Activated T-cell treated with anti-CD3 and anti-CD28 coated beads for 1 hour (primary cell): ENCODE measurements around the gene PNLIP.

Experiments used
- DNase-seq: peaks from one replicate; pipeline ENCODE4 v3.0.0-alpha.2; 2020; ENCODE audit warnings: low read depth

Gene PNLIP

DNA sequence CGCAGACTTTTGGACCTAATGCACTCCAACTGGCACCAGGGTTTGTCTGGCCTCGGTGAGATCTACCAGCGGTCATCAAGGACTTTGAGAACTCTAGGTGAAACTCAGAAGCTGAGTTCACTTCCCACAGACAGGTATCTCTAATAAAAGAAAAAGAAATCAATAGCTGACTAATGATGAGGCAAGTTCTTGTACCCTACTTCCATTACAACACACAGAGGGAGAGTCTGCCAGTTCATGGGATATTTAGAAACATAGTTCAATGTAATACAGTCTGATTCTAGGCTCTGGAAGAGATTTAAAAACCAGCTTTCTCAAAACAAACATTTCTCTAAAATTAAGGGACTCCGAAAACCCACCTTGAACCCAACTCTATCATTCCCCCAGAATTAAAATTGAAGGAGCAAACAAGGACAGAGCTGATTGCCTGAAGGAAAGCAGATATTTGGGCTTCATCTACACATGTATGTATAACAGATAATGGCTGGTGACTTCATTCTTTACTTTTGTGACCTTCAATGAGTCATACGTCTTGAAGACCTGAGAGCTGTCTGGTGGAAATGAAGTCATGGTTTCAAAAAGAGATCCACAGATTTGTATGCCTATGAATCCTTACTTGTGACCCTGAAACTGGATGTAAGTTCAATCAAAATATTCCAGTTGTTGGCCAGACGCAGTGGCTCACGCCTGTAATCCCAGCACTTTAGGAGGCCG, 42.3 kb downstream of the PNLIP start:
- no peak for DNase-seq

DNA sequence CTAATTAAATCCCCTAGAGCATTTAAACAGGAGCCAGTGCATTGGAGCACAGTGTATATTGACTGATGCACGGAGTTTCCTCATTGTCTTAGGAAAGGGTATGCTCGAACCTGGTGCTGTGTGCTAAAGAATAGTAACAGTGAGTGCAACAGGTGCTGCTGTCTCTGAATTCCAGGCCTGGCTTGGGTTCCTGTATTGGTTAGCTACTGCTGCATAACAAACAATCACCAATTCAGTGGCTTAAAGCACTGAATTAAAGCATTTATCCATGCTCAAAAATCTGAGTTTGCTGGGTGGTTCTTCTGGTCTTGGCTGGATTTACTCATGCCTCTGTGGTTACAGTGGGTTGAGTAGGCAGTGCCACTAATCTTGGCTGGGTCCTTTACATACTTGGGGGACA, 43.3 kb downstream of the PNLIP start:
- no peak for DNase-seq

- DNase-seq, result no peak
Observed at GRCh38 chr10:116589926-116590325, 44.2 kb downstream of the PNLIP start.

DNA sequence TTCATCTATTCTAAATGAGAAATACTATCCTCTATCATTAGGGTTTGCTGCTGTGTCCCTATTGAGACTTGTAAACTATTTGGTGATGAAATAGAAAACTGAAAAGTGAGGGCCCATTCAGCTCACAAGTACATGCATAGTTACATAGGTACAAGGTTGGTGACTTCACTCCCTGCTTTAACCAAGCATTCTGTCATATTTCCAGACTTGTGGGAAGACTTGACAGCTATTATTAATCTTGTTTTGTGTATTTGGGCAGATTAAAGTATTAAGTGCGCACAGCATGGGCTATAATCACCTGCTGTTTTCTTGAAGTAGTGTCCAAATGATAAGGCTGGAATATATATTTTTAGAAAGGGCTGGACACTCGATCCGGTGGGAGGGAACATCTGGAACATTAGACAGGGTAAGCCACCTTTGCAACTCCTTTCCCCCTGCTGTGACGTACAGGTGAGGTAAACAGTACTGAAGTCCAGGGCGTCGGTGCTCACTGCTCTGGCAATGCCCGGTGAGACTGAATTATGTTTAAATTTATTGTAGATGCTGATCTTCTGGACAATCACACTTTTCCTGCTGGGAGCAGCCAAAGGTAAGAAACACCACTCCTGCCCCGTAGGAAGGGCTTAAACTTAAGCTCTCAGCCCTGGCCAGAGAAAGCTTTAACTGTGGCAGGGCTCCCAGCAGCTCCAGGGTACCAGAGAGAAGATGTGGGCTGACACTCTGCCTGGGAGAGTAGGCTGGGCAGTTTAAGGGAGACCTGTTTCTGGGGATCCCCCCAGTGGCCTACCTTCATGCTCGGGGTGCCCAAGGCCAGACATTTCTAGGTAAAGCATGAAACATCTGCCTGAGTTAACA, 45.1 kb downstream of the PNLIP start, which contains the start of gene PNLIPRP1:
Gene PNLIPRP1, plus strand, starts transcription at position 370 of the 855 bp plus-strand sequence. Its CDS starts 171 bp downstream, at position 541.
- no peak for DNase-seq

DNA sequence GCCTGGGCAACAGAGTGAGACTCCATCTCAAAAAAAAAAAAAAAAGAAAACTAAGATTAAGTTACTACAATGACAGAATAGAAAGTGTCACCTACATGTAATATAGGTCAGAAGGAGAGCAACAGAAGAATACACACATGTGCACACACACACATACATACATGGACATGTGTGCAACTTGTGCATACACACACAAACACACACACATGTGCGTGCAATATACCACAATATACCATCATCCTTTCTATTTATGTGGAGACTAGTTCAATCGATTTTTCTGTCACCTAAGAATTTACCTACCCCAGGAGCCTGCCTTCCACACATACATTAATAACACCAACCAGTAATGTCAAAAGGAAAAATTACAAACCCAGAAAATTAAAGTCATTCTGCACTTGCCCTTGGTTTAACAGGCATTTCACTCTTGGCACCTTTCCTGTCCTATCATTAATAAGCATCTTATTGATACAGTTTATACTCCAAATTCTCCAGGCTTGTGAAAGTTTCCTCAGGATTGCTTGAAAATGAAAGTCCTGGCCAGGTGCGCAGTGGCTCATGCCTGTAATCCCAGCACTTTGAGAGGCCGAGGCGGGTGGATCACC, 47.5 kb downstream of the PNLIP start:
- DNase-seq, result no peak

DNA sequence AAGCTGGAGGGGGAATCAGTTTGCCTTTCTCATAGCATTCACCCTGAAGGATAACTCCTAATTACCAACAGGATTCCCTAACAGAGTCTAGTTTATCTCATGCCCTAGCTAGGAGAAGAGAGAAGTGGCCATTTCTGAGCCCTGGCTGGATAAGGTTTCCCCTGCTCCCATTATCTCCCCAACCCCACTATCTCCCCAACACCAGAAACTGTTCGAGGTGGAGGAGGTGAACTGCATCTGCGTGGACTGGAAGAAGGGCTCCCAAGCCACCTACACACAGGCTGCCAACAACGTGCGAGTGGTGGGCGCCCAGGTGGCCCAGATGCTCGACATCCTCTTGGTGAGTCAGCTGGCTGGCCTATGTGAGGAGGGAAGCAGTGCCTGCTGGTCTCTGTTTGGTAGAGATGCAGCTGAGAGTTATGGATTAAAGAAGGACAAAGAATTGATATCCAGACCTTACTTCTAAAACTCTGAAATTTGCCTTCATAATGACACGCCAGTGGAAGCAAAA, 48.8 kb downstream of the PNLIP start:
- no peak for DNase-seq

- no peak for DNase-seq
Observed at GRCh38 chr10:116596062-116596461, 50.3 kb downstream of the PNLIP start.

- no peak for DNase-seq
Observed at GRCh38 chr10:116597543-116597942, 51.8 kb downstream of the PNLIP start.

GRCh38 chr10:116598329-116598728, 52.6 kb downstream of the PNLIP start:
- DNase-seq, result no peak

- no peak for DNase-seq
Observed at GRCh38 chr10:116599991-116600390, 54.3 kb downstream of the PNLIP start.

DNA sequence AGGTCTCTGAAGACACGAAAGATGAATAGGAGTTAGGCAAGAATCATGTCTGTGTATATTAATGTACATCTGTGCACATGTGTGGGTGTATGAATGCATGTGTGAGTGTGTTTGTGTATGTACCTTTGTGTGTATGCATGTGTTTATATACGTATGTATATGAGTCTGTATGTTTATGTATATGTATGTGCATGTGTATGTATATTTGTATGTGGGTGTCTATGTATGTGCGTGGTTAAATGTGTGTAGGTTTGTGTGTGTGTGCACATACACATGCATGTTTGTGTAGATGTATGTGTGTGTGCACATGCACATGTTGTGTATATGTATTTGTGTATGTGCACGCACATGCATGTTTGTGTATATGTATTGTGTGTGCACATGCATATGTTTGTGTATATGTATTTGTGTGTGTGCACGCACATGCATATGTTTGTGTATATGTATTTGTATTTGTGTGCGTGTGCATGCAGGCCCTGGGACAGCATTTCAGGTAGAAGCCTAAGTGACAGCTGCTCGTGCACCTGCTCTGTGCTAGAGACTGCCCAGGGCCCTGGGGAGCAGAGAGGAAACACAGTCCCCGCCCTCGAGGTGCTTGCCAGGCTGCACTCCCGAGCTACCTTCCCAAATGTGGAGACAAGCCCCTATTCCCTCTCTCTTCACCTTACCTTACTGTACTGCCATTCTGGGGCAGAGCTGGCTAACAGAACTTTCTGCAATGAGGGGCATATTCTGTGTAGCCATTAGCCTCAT, 57.1 kb downstream of the PNLIP start:
- DNase-seq, result no peak

- DNase-seq, result no peak
Observed at GRCh38 chr10:116606061-116606483, 60.3 kb downstream of the PNLIP start.

- DNase-seq, result no peak
Observed at GRCh38 chr10:116607336-116607735, 61.6 kb downstream of the PNLIP start.

- no peak for DNase-seq
Observed at GRCh38 chr10:116608686-116609594, 63.2 kb downstream of the PNLIP start.

- no peak for DNase-seq
Observed at GRCh38 chr10:116610443-116611152, 64.9 kb downstream of the PNLIP start.

DNA sequence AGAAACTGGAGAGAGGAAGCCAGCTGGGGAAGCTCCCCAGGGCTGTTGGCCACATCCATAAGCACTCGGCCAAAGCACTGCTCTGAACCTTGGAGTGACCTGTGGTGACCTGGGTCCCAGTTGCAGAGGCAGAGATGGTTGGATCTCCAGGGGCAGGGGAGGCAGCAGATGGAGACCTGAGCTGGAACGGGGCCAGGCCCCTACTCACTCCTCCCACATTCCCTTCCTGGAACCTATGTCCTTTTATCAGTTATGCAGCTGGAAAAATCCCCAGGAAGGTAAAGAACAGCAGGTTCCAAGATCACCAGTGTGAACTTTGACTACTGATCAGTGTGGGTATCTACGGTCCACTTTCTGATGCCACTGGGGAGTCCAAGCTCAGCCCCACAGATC, 65.4 kb downstream of the PNLIP start:
- no peak for DNase-seq

GRCh38 chr10:116612107-116612769, 66.5 kb downstream of the PNLIP start:
- DNase-seq, result no peak

GRCh38 chr10:116613471-116613870, 67.7 kb downstream of the PNLIP start:
- DNase-seq, result no peak

DNA sequence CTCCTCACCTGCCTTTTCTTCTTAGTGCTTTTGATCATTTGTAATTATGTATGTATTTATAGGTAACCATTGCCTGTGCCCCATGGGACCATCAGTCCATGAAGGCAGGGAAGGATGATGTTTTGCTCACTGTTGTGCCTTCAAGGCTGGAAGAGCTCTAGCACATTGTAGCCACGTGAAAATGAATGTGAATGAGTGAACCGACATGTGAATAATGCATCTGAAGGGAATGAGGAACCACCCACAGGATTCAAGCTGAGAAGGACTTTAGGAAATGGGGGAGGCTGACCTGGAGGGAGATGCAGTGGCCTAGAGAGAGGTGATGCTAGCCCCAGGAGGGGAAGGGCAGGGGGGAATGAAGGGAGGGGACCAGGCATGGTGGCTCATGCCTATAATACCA, 69.1 kb downstream of the PNLIP start:
- no peak for DNase-seq
